Activated CD4-positive, alpha-beta T cell treated with anti-CD3 and anti-CD28 coated beads, Interleukin-2, Interleukin-4, amounts not matched to agents 100 ng/mL and 50 ng/mL, durations not matched to agents 16 hours and 8 hours (primary cell): ENCODE measurements around the gene CASP1.
A peak's percentile ranks its signal among the peaks of the same experiment; 100 is the strongest.
"Not testable (repeated sequence)": the region's sequence is repeated elsewhere in the genome, so short reads cannot be mapped to it uniquely, and the experiment has no call there.

ENCODE experiments used
- DNase-seq: peaks from one replicate; pipeline ENCODE4 v3.0.0-alpha.2; 2020; ENCODE audit warnings: low spot score

CASP1 gene

DNA sequence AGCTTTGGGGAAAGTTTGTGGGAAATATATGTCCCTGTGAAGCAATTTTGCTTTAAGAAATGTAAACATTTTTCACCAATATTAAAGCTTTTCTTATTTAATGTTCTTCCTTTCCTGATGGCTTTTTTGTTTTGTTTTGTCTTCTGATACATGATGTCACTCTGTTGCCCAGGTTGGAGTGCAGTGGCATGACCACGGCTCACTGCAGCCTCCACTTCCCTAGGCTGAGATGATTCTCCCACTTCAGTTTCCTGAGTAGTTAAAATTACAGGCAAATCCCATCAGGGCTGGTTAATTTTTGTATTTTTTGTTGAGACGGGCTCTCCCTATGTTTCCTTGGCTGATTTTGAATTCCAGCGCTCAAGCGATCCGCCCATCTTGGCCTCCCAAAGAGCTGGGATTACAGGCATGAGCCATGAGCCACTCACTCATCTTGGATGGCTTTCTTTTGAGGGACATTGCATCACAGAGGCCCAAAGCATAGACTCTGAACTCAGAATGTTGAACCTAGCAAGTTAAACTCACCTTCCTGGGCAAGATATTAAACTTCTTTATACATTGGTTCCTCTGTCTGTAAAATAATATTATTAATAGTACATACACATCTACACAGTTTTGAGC is 10.8 kb upstream of the CASP1 start:
- no peak for DNase-seq

DNA sequence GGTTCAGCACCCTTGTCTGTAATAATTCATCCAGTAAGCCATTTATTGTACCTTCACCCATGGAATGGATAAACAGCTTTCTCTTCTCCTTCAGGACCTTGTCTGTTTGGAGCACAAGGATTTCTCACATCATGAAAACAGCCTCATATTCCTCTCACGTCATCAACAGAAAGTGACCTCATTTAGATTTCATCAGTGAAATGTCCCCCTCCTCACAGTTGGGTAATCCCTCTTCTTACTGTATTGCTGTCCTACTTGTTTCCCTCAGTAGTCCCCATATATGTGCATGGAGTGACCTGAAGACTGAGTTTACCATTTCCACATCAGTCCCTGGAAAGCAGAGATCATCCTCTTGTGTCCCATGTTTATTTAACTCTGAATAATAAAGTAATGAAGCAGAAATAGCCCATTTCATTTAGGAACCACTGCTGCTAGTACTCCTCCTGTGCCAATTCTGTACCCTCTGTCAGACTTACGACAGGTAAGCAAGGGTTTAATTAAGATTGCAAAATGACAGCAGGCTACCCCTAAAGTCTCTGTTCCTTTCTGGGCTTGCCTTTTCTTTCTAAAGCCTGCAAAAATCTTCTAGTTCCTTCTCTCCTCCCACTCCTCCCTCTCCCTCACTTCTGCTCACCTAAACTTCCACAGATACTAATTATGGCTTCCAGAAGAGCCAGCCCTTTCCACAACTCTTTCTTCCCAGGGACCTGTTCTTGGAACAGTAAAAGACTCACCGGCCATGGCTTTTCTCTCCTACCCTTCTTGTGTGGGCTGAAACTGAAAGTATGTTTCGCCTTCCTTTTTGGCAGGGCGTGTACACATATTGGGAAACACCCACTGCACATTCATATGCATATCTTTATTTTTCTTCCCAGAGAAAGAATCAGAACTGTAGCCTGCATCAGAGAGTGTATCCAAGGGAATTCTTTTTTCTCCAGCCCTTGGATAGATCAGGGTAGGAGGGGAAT is 9.9 kb upstream of the CASP1 start, which contains the start of gene CARD16:
TSS of gene CARD16 (minus strand) at position 779 of the 968 bp plus-strand sequence. CDS start at position 741, 38 bp downstream.
- DNase-seq, result peak; percentile 70

DNA sequence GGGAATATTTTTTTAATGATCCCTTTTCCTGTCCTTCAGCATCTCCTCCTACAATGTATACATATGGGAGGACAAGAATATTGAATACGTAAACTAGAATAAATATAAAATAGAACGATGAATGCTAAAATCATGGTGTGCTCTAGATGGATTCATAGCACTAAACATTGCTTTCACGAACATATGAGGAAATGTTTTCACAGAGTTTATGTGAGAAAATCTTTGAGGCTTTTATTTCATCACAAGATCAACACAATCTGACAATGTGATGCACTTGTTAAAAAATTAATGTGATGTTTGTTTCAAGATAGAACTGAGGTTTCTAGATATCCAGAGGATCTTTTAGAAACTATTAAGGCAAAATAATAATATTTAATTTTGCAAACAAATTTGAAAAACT is 7.2 kb upstream of the CASP1 start:
- DNase-seq, result no peak

DNA sequence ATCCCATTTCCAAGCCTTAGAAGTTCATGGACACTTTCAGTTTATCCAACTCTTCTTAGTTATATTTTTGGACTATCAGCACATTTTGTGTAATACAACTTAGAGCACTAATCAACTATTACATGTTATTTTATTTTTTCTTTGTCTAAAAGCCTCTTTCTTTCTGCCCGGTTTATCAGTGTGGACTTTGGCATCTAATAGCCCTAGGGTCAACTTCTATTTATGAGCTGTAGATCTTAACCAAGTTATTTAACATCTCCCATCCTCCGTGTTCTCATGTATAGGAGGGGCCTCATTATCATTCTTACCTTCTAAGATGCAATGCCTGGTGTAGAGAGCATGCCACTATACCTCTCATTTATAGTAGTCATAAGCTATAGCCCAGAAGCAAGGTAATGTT is 5.8 kb upstream of the CASP1 start:
- DNase-seq, result no peak

DNA sequence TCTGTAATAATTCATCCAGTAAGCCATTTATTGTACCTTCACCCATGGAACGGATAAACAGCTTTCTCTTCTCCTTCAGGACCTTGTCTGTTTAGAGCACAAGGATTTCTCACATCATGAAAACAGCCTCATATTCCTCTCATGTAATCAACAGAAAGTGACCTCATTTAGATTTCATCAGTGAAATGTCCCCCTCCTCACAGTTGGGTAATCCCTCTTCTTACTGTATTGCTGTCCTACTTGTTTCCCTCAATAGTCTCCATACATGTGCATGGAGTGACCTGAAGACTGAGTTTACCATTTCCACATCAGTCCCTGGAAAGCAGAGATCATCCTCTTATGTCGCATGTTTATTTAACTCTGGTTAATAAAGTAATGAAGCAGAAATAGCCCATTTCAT is 556 bp downstream of the CASP1 start:
- not testable (repeated sequence) for DNase-seq

DNA sequence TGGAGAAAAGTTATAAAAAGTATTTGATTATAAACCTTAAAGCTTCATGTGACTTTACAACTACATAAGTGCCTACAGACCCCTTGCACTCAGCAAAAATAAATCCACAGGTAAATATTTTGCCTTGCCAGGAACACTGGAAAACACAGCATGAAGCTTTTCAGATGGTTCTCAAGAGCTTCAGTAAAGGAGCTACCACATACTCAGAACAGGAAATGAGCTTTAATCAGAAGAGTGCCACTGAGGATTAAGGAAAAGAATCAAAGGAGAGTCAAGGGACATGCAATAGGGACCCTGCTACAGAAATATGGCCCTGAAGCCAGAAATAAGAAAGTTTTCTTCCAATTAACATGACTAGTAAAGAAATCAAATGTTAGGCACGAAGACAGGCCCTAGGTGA is 1.2 kb downstream of the CASP1 start:
- DNase-seq, result no peak

DNA sequence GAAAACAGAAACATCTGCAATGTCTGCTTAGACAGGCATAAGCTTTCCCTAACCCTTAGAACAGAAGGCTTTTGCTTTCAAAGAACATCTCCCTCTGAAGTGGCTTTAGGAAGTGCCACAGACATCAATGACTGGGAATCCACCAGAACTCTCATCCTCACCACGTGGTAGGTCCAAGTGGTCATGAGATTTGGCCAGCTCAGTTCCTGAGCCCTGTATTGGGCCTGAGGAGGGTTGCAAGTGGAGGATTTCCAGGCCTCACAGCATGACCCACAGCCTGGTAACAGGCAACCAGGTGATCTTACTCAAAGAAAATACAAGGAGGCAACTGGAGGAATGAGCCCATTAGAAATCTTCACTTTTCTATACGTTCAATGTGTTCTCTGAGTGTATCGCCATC is 1.6 kb downstream of the CASP1 start:
- DNase-seq, result no peak

DNA sequence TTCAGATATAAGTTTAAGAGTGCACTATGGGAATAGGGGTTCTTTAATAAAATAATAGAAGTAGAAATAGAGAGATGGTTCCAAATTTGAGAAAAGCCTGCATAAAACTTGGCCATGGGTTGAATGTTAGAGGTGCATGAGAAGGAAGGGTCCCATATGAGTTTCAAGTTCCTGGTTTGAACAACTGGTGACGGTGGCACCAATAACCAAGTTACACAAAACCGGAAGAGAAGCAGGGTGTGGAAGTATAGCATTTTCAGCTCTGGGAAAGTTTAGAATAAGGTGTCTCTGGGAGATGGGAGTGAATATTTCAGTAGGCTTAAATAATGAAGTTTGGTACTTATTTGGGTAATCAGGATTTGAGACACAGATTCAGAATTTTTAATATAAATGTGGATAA is 2.4 kb downstream of the CASP1 start:
- no peak for DNase-seq

DNA sequence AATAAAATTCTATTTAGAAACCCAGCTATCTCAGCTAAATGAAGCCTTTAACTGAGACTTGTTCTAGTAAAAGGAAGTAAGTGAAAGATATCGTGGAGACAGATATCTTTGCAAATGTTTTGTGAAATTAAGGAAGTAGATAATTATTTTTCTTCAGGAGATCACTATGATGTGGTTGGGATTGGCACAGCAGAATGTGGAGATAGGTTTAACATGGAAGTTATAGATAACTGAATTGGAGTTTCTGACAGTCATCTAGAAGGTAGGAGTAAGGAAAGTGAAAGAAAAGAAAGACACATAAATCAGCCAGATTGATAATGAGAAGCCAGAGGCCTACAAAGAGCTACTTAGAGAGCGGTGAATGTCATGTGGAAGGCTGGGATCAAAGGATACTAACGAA is 7.3 kb downstream of the CASP1 start:
- DNase-seq, result no peak

DNA sequence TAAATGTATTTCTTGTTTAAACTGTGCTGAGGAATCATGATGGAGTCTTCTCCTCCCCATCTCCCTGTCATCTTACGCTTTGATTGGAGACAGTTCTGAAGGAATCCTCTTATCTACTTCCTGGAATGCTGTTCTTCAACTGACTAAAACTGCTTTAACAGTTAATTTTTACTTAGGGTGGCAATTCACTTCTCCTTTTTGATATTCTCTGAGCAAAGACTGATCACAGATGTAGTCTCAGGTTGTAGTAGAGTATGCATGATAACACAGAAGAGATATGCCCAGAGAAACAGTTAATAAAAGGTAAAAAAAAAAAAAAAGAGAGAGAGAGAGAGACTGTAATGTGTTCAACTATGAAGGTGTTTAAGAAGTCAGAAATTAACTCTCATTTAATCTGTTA is 10.6 kb downstream of the CASP1 start:
- no peak for DNase-seq

DNA sequence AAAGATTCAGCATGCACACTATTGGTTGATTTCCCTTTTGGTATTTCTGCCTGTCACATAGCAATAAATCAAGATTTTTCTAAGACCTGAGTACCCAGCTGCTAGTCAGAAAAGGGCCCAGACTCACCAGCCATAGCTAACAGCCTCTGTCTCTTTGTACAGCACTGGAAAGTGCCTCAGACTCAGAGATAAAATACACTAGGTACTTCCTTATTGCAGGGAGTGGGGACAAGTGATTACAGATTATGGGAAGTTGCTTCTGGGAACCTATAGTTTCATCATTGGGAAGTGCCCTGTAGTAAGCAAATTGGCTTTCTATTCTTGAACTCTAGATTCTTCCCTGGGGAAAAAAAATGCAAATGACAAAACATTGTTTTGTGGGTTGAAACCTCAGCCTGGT is 11.9 kb downstream of the CASP1 start, which contains the start of gene CASP5:
TSS of gene CASP5 (minus strand) at position 166 of the 400 bp plus-strand sequence. CDS start at position 134, 32 bp downstream.
- no peak for DNase-seq

DNA sequence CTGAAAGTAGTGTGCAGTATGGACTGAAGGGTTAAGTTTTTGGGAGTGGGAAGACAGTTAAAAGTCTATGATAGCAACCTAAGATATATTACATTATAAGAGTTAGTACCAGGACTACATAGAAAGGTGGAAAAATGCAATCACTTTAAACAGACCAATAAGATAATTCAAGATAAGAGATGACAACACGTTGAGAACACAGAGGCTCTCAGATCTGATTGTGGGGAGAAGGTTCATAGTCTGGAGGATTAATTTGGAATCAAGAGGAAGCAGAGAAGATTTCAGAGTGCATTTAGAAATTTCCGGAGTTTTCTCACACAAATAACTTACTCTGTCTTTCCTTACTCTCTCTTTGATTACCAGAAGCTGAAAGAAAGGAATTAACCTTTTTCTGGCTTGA is 12.4 kb downstream of the CASP1 start:
- no peak for DNase-seq

DNA sequence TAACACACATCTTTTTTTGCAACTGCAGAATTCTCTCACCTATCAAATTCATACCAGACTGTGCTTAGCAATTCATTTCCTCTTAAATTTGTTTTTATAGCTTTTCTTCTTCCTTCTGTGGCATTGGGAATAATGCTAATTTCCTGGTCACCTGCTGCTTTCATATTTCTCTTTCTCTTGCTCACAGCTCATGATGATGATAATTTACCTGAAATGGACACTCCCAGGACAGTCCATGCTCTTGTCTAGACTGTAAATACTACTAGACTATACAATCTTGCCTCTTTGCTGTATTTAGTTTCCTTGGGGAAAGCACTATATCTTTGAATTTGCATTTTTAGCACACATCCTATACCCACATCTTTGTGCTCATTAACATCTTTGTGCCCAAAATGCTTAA is 27.5 kb downstream of the CASP1 start:
- DNase-seq, result no peak

DNA sequence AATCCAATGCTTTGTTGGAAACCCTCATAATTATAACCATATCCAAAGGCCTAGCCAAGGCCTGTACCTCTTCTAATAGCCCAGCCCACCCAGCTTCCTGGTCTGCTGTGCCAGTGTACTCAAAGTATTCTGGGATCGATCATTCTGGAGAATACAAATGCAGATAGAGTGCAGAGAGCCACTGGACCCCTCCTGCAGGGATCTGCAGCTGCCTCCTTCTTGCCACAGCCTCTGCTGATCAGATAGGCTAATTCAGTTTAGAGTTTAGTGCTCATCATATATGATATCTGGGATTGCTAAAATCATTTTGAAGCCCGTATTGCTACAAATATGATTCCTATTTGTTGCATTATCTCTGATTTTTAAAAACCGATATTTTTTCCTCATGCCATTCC is 29.5 kb downstream of the CASP1 start:
- no peak for DNase-seq

DNA sequence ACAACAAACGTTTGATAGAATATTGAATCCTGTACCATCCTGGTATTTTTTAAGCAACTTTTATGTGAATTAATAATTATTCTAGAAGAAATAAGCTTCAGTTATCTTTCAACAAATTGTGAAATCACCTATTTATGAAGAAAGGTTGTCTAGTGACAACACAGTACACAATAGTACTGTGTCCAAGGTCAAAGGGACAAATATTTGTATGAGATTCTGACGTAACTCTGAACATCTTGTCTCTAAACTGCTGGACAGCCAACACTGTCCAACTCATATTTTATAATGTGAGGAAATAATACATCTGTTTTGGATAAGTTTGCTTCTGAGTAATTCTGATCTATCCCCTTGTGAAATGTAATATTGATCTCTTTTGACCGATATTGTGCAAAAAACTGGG is 30.9 kb downstream of the CASP1 start:
- no peak for DNase-seq

DNA sequence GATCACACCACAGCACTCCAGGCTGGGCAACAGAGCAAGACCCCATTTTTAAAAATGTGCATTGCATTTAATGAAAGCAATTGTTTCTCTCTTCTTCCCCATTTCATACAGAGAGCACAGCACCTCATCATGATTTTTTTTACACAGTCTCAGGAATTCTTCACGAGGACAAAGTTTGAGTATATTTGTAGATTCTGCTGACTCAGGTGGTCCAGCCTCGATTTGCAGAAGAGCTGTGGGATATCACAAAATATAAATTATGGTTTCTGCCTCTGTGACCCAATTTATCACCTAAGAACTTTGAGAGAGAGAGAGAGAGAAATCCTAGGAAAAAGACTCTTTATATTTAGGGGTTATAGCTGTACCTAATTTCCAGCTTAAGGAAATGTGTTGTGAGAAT is 31.8 kb downstream of the CASP1 start:
- DNase-seq, result no peak

DNA sequence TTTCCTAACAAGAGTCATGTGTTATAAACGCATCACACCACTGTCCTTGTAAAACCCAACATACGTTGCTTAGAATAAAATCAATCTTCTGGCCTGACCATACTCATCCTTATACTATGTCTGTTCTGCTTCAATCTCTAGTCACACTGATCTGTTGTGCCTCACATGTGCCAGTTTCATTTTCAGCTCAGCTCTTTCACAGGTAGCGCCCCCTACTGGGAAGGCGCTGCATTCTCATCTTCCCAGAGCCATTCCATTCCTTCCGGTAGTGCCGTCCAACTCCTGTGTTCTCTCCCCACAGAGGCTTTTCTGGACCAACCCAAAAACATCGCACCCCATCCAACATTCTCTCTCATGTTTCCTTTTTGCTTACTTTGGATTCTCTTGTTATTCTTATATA is 34.1 kb downstream of the CASP1 start:
- DNase-seq, result peak; percentile 32

DNA sequence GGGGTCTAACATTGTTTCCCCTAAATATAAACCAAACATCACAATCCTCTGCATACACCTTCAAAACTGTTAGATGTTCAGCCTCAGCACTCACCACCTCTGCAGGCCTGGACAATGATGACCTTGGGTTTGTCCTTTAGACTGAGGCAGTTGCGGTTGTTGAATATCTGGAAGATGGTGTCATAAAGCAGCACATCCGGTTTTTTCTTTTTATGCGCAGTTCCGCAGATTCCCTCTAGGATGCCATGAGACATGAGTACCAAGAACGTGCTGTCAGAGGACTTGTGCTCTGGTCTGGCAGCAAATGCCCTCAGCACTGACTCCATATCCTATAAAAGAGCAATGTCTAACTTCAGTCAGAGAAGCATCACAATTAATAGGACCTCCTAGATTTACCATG is 34.8 kb downstream of the CASP1 start:
- DNase-seq, result no peak

DNA sequence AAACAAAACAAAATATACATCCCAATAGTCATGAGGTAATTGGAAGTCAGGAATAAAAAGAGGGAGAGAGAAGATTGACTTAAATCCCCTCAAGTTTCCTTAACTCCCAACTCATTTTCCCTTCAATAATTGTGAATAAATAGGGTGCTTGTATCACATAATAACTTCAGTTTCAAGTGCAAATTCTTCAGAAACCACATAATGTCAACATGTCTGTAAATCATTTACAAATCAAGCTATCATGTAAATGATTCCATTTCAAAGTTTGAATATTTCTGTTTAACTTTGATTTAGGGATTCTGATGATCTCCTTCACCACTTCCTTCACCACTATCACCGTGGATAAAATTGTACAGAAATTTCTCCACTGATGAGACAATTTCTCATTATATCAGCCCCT is 35.2 kb downstream of the CASP1 start:
- DNase-seq, result no peak

DNA sequence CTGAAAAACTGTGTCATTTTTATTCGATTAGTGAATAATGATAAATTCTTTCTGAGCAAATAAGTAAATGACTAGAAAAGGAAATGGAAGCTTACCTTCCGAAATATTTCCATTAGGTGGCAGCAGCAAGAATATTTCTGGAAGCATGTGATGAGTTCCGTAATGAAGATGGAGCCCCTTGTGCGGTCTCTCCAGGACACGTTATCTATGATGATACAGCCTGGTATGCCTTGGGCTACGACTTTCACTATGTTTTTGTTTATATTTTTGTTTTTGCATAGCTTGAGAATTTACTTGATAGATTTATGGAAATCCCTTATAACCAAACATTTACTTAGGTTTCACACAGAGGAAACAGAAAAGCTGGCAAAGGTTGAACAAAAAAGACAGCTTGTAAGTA is 37.7 kb downstream of the CASP1 start:
- DNase-seq, result no peak

DNA sequence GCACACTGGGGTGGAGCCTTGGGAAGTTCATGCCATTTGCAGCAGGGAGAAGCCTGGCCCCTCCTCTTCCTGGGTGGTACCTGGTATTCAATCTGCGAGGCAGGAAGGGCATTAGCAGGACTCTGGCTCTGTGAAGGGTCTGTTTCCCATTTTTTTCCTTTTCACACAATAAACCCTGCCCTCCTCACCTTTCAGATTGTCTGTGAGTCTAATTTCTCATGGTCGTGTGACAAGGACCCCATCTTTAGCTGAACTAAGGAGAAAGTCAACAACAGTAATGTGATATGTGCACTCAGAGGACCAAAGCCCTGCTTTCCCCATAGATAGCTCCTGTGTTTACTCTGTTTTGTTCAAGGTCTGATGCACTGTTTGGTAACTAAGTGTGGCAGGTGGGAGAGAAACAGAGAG is 39.9 kb downstream of the CASP1 start:
- no peak for DNase-seq

DNA sequence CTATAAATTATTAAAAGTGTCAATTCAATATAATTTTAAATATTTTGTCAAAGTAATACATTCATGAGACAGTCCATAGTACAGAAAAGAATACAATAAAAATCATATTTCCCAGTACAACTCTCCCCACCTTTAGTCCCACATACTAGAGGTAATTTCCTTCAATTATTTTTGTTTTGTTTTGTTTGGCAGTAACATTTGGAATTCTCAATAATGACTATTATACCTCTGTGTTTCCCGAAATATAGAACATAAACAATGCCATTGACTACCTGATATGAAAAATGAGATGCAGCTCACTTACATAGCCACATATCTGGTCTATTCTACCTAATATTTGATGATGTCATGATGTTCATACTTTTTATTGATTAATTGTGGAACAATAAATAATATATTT is 42.2 kb downstream of the CASP1 start:
- DNase-seq, result no peak

DNA sequence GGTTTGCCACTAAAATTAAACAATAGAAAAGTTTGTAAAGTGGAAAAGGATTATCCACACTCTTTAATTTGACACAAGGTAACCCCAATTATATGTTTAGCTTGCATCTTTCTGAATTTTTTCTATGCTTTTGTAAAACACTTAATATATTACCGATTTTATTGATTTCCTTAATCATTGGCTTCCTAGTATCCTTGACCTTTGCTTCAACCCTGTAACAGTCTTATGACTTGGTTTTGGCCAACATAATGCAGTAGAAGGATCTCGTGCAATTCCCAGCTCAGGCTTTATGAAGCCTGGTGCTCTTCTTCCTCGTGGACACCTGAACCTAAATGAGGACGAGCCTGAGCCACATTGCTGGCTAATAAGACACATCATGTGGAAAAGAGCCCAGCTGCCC is 43.0 kb downstream of the CASP1 start:
- no peak for DNase-seq
